Pancreas (tissue), 10 donors: ENCODE measurements around the gene REEP3. TPM values are rescaled to one million over a fixed set of nuclear protein-coding genes. Genes with fewer than 3 reads are reported as not detected.

Source experiments
- ATAC-seq, 4 donors: fragments of 200-7000 bp; cut with Tn5 transposase; one replicate each; pipeline versions ENCODE4 v1.8.0 to v1.9.1; 2020; ENCODE audit warnings: mild to moderate bottlenecking in 4 of 4, moderate library complexity in 4 of 4
- DNase-seq, 6 donors: peaks; one replicate each; pipeline ENCODE4 v3.0.0-alpha.2; 2020
- FAIRE-seq: peaks from 2 replicates; lab custom pipeline; 2012; peaks lifted over from hg19 to GRCh38; lab: Jason Lieb, UNC
- H3K27ac ChIP-seq, 4 donors: fragments of 200-600 bp; sonication (generic); 1 replicate in 3 of 4; 2 replicates in 1 of 4; pipeline versions ENCODE4 v1.5.0 to v1.8.0; 2020
- H3K27me3 ChIP-seq, 4 donors: fragments of 200-600 bp; one replicate each; pipeline ENCODE4 v1.8.0; 2021
- H3K36me3 ChIP-seq, 3 donors: fragments of 200-600 bp; sonication (generic) in 1 of 3; one replicate each; pipeline versions ENCODE4 v1.5.0 to v1.8.0; 2020 to 2021
- H3K4me1 ChIP-seq, 3 donors: fragments of 200-600 bp; one replicate each; pipeline ENCODE4 v1.8.0; 2021
- H3K4me3 ChIP-seq, 4 donors: fragments of 200-600 bp; sonication (generic) in 2 of 4; one replicate each; pipeline versions ENCODE4 v1.5.0 to v1.8.0; 2020 to 2021
- H3K9me3 ChIP-seq, 4 donors: fragments of 200-600 bp; one replicate each; pipeline ENCODE4 v1.8.0; 2021
- WGBS, 2 donors: extraction: QIAGEN DNeasy Blood & Tissue Kit; methylation state at CpG; one replicate each; pipeline ENCODE4 v1.1.7; 2013; 5-methylcytosine and 5-hydroxymethylcytosine counted together
- intact Hi-C, 3 donors: fragments of 100-400 bp; cut with DNase I; formaldehyde crosslinking; loops; one replicate each; pipeline versions ENCODE4 v1.11.1 to v1.14.2; 2022
- polyA plus RNA-seq, 2 donors: library from polyadenylated mRNA; stranded (reverse); fragments of 200-250 nt; gene quantifications; one replicate each; pipeline ENCODE4 v1.2.3, GENCODE V29; 2013
- total RNA-seq, 6 donors: library from RNA; stranded (reverse); fragmentation: NEBNext Ultra II Directional in 4 of 6; extraction: Animal tissue kit (Norgen Biotek cat#: 25700) in 4 of 6; gene quantifications; one replicate each; pipeline versions ENCODE4 v1.2.1 to v1.2.4, GENCODE V29; 2021 to 2023
- TF ChIP-seq, protein P1 (sequence below), 4 donors: fragments of 200-600 bp; sonication (generic) in 3 of 4; IDR thresholded peaks; one replicate each; pipeline versions ENCODE4 v1.5.0 to v1.8.0; 2021; ENCODE audit warnings: antibody characterized with exemption in 4 of 4
- donor health status: healthy with polysubstance abuse.
- donor health status: DM: no; HTN: no; CAD: no; lungs with moderate emphysema.
- donor health status: DM: no; HTN: no; CAD: no.
- donor health status: control.
- donor health status: control.
- donor health status: Bipolar disorder and iron deficiency.
- donor health status: DM: yes; HTN: yes; CAD: no.
- donor health status: DM: no; HTN: no; CAD: no.
- donor health status: DM: no; HTN: no; CAD: no.
- donor health status: DM: yes; HTN: yes; CAD: no.

The REEP3 gene
- total and polyA plus RNA-seq, 8 donors: 2.7 to 21.3 (median 9.4) TPM

DNA sequence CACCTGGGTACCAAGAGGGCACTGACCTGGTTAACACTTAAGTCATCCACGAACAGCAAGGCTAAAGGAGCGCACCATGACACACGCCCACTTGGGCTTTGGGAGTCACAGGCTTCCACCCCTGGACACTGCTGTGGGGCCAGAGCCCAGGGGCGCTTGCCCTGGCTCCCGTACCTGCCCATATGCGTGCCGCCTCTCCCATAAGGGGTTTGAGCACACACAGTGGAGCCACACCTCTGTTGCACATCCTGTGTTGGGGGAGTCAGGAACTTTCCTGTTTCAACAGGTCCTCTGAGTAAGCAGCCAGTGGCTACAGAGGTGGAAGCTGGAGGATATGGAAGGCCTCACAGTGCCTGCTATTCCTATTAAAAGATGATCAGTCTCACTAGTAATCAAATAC, 152.0 kb downstream of the REEP3 start:
- no peaks in the 10 kb centered on the region for H3K36me3 ChIP-seq
- H3K4me1 ChIP-seq: peaks cover 4 to 11% (median 8%) of the 10 kb centered on the region in 3 donors
- intact Hi-C loops: no loop called here
- TF ChIP-seq, protein P1, sequence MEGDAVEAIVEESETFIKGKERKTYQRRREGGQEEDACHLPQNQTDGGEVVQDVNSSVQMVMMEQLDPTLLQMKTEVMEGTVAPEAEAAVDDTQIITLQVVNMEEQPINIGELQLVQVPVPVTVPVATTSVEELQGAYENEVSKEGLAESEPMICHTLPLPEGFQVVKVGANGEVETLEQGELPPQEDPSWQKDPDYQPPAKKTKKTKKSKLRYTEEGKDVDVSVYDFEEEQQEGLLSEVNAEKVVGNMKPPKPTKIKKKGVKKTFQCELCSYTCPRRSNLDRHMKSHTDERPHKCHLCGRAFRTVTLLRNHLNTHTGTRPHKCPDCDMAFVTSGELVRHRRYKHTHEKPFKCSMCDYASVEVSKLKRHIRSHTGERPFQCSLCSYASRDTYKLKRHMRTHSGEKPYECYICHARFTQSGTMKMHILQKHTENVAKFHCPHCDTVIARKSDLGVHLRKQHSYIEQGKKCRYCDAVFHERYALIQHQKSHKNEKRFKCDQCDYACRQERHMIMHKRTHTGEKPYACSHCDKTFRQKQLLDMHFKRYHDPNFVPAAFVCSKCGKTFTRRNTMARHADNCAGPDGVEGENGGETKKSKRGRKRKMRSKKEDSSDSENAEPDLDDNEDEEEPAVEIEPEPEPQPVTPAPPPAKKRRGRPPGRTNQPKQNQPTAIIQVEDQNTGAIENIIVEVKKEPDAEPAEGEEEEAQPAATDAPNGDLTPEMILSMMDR (IDR thresholded peaks at IDR 0.05): no peak
- H3K27ac ChIP-seq: no peak overlapping the region
- H3K4me3 ChIP-seq: no peak overlapping the region
- no peak for ATAC-seq
- no peaks in the 10 kb centered on the region for H3K9me3 ChIP-seq
- H3K27me3 ChIP-seq: no peaks in the 10 kb centered on the region
- 80 to 98% methylated on average over 7 of the region's 7 CpGs for WGBS, 2 donors
- FAIRE-seq: no peak
- DNase-seq: no peak

DNA sequence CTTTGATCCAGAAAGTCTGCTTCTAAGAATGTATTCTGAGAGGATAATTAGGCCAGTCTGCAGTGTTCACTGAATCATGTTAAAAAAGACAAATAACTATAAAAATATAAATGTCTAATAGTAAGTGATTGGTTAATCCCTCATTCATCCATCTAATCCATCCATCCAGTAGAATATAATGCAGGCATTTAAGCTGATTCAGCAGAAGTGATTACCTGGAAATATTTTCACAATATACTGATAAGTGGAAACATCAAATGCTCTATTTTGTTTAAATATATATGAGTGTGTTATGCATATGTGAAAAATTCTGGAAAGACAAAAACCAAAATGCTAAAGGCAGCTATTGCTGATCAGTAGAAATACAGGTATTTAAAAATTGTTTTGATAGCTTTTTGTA, 152.6 kb downstream of the REEP3 start:
- ATAC-seq (no peak), DNase-seq (no peak), FAIRE-seq (no peak)
- no peak overlapping the region for H3K4me3 ChIP-seq
- no peaks in the 10 kb centered on the region for H3K36me3 ChIP-seq
- intact Hi-C loops: no loop called here
- no peak overlapping the region for H3K27ac ChIP-seq
- H3K4me1 ChIP-seq: peaks cover 4 to 11% (median 8%) of the 10 kb centered on the region in 3 donors
- TF ChIP-seq, protein P1 (IDR thresholded peaks at IDR 0.05): no peak
- no peaks in the 10 kb centered on the region for H3K9me3 ChIP-seq
- no peaks in the 10 kb centered on the region for H3K27me3 ChIP-seq

Other genes starting within 250 kb of the REEP3 start
- gene JMJD1C, start 55.4 kb upstream of the REEP3 start, total RNA-seq: 10 to 100 TPM; 26.5 to 56.9 (median 37.2) TPM
- 10 to 100 TPM; 25.6 to 39.9 TPM for gene JMJD1C, start 55.4 kb upstream of the REEP3 start, polyA plus RNA-seq